HG03159 (cell line): ENCODE results near the gene TAF11L2.
"Not testable (repeated sequence)": the region's sequence is repeated elsewhere in the genome, so short reads cannot be mapped to it uniquely, and the experiment has no call there.

ENCODE experiments used
- ATAC-seq: cut with Tn5 transposase; IDR thresholded peaks from one replicate; pipeline ENCODE4 v1.9.1; 2021; ENCODE audit warnings: mild to moderate bottlenecking, moderate library complexity; ENCODE audit not compliant: unreplicated experiment

TAF11L2 gene

GRCh38 chr5:17524935-17525334 is 26.9 kb downstream of the TAF11L2 start, which contains the start of gene TAF11L5:
TSS of gene TAF11L5 (plus strand) at chr5:17525235.
- ATAC-seq, result not testable (repeated sequence)

GRCh38 chr5:17526504-17526903 is 28.5 kb downstream of the TAF11L2 start:
- ATAC-seq, result not testable (repeated sequence)

DNA sequence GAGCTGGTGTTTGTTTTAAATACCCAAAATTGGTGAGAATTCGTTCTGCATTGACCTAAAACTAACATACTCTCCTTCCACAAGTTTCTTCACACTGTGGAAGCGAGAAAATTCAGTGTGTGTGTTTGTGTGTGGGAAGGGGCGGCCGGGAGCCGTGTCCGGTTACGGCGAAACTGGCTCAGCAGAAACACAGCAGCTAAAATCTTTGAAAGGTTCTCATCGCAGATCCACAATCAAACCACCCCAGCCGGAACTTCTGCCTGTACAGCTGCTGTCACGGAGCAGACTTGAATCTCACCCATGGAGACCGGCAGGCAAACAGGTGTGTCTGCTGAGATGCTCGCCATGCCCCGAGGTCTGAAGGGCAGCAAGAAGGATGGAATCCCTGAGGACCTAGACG is 30.3 kb downstream of the TAF11L2 start, which contains the start of gene TAF11L6:
Gene TAF11L6, plus strand, starts transcription at position 301 of the 400 bp plus-strand sequence.
- ATAC-seq, result not testable (repeated sequence)
